OCI-LY3 (cell line): ENCODE data around the gene NXPE3.

Experiments used
- H2AFZ ChIP-seq: fragments of 200-600, 300-600 bp; shearing (Covaris generic); 2 replicates; pipeline ENCODE4 v1.6.0; 2014; ENCODE audit warnings: antibody characterized with exemption, low read depth, low read length
- H3K27ac ChIP-seq: fragments of 200-600, 300-600 bp; sonication (generic); 2 replicates; pipeline ENCODE4 v1.5.1; 2014; ENCODE audit warnings: mild to moderate bottlenecking, low read length, moderate library complexity, mixed read lengths
- H3K27me3 ChIP-seq: fragments of 200-600, 300-600 bp; sonication (generic); 2 replicates; pipeline ENCODE4 v1.6.1; 2014; ENCODE audit warnings: low read depth, low read length, mixed read lengths
- H3K36me3 ChIP-seq: fragments of 200-600, 300-600 bp; sonication (generic); replicated peaks from 2 replicates; pipeline ENCODE3; 2014; ENCODE audit warnings: low read depth, low read length, mixed read lengths
- H3K4me1 ChIP-seq: fragments of 300-600, 200-600 bp; sonication (generic); 2 replicates; pipeline ENCODE4 v1.6.1; 2014; ENCODE audit warnings: low read length, mixed read lengths
- H3K4me2 ChIP-seq: fragments of 200-600, 300-600 bp; sonication (generic); 2 replicates; pipeline ENCODE4 v1.6.1; 2014; ENCODE audit warnings: low read length, mixed read lengths
- H3K4me3 ChIP-seq: fragments of 300-600, 200-600 bp; sonication (generic); 2 replicates; pipeline ENCODE4 v1.5.1; 2014; ENCODE audit warnings: antibody characterized with exemption, mild to moderate bottlenecking, low read length, moderate library complexity
- H3K79me2 ChIP-seq: fragments of 300-600, 200-600 bp; shearing (Covaris generic); 2 replicates; pipeline ENCODE4 v1.6.1; 2014; ENCODE audit warnings: mild to moderate bottlenecking, low read length, mixed read lengths
- H3K9ac ChIP-seq: fragments of 300-600, 200-600 bp; shearing (Covaris generic); 2 replicates; pipeline ENCODE4 v1.6.0; 2014; ENCODE audit warnings: mild to moderate bottlenecking, low read length, moderate library complexity
- H3K9me3 ChIP-seq: fragments of 200-600, 300-600 bp; shearing (Covaris generic); 2 replicates; pipeline ENCODE4 v1.6.1; 2014; ENCODE audit warnings: low read length, mixed read lengths; ENCODE audit not compliant: insufficient read depth
- H4K20me1 ChIP-seq: fragments of 200-600, 300-600 bp; sonication (generic); 2 replicates; pipeline ENCODE4 v1.6.1; 2016; ENCODE audit warnings: low read length, mixed read lengths; ENCODE audit not compliant: insufficient read depth
- EZH2phosphoT487 ChIP-seq: fragments of 200-600 bp; shearing (Covaris generic); IDR thresholded peaks from 2 replicates; pipeline ENCODE4 v1.6.1; 2018; ENCODE audit warnings: antibody characterized with exemption, mixed run types, low read depth
- TF ChIP-seq, protein P1 (sequence below): fragments of 200-600, 300-600 bp; sonication (generic); IDR thresholded peaks from 2 replicates; pipeline ENCODE4 v1.5.1; 2014; ENCODE audit warnings: antibody characterized with exemption, low read length, low read depth

NXPE3 gene

DNA sequence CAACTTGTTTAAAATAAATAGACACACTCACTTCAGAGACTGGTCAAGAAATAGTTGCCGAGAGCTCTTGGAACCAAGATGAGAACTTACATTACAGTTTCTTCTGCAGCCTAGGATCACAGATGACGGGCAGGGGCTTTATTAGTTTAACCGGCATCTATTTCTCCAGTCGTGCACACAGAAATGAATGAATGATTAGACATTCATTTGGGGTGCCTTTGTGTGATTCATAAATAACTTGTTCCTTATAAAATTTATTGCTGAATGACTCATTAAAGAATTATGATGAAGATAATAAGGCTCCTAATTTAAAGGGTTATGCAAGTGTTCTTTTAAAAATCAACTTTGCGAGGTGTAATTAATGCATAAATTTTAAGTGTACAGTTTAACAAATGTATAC lies 91.1 kb downstream of the NXPE3 start:
- Histone ChIP-seq H3K9ac (no peak overlapping the region), H4K20me1 (no peaks in the 10 kb centered on the region), H3K4me2 (no peak overlapping the region), H2AFZ (no peak overlapping the region), H3K9me3 (no peaks in the 10 kb centered on the region; the same call in 1 of the 2 replicates), H3K27me3 (no peaks in the 10 kb centered on the region), H3K4me1 (peaks cover 7% of the 10 kb centered on the region), H3K27ac (no peak overlapping the region), H3K36me3 (peaks cover 4% of the 10 kb centered on the region), H3K4me3 (no peak overlapping the region), H3K79me2 (no peaks in the 10 kb centered on the region)
- TF ChIP-seq EZH2phosphoT487 = no peak
- TF ChIP-seq, protein P1, sequence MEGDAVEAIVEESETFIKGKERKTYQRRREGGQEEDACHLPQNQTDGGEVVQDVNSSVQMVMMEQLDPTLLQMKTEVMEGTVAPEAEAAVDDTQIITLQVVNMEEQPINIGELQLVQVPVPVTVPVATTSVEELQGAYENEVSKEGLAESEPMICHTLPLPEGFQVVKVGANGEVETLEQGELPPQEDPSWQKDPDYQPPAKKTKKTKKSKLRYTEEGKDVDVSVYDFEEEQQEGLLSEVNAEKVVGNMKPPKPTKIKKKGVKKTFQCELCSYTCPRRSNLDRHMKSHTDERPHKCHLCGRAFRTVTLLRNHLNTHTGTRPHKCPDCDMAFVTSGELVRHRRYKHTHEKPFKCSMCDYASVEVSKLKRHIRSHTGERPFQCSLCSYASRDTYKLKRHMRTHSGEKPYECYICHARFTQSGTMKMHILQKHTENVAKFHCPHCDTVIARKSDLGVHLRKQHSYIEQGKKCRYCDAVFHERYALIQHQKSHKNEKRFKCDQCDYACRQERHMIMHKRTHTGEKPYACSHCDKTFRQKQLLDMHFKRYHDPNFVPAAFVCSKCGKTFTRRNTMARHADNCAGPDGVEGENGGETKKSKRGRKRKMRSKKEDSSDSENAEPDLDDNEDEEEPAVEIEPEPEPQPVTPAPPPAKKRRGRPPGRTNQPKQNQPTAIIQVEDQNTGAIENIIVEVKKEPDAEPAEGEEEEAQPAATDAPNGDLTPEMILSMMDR = no peak

- no peaks in the 10 kb centered on the region; the same call in 1 of the 2 replicates for H3K9me3 ChIP-seq
- no peak overlapping the region for H2AFZ ChIP-seq
- H3K27me3 ChIP-seq = no peaks in the 10 kb centered on the region
- no peak overlapping the region for H3K9ac ChIP-seq
- H3K4me1 ChIP-seq = peaks cover 31% of the 10 kb centered on the region
- no peaks in the 10 kb centered on the region for H4K20me1 ChIP-seq
- no peak overlapping the region for H3K27ac ChIP-seq
- H3K36me3 ChIP-seq = peaks cover 16% of the 10 kb centered on the region
- H3K4me3 ChIP-seq = no peak overlapping the region
- no peak overlapping the region for H3K4me2 ChIP-seq
- no peaks in the 10 kb centered on the region for H3K79me2 ChIP-seq
- TF ChIP-seq EZH2phosphoT487 = no peak
- TF ChIP-seq, protein P1 = no peak
Measured at GRCh38 chr3:101873619-101874018, 94.6 kb downstream of the NXPE3 start.

- H3K9me3 ChIP-seq = no peaks in the 10 kb centered on the region; the same call in 1 of the 2 replicates
- no peak overlapping the region for H2AFZ ChIP-seq
- peaks cover 43% of the 10 kb centered on the region for H3K4me1 ChIP-seq
- peak overlapping the region; percentile 48 for H3K4me2 ChIP-seq
- H3K4me3 ChIP-seq = peak overlapping the region; percentile 5
- no peaks in the 10 kb centered on the region for H3K79me2 ChIP-seq
- peak overlapping the region; percentile 69 for H3K27ac ChIP-seq
- TF ChIP-seq, protein P1 = no peak
- no peak for TF ChIP-seq EZH2phosphoT487
- no peaks in the 10 kb centered on the region for H3K27me3 ChIP-seq
- peaks cover 16% of the 10 kb centered on the region for H3K36me3 ChIP-seq
- H3K9ac ChIP-seq = peak overlapping the region; percentile 25; the same call in 1 of the 2 replicates
- no peaks in the 10 kb centered on the region for H4K20me1 ChIP-seq
Measured at GRCh38 chr3:101876142-101876541, 97.1 kb downstream of the NXPE3 start.
